Loucy (cell line): Measurements from ENCODE around the gene ZCCHC24.

Source experiments
- CTCF ChIP-seq: fragments of 200-600 bp; sonication (generic); conservative IDR thresholded peaks from 2 replicates; pipeline ENCODE4 v1.5.1; 2014; ENCODE audit warnings: mild to moderate bottlenecking, antibody characterized with exemption, low read length
- EZH2phosphoT487 ChIP-seq: fragments of 200-600 bp; IDR thresholded peaks from 2 replicates; pipeline ENCODE4 v1.6.1; 2018; ENCODE audit warnings: antibody characterized with exemption, mild to moderate bottlenecking, moderate library complexity, borderline replicate concordance

- TF ChIP-seq CTCF: no peak
- TF ChIP-seq EZH2phosphoT487: no peak
Observed at GRCh38 chr10:79336276-79336675, 109.1 kb downstream of the ZCCHC24 start.
